Measurements from ENCODE around the gene RGS10.

RGS10 gene

GRCh38 chr10:119501690-119502089 is 40.8 kb downstream of the RGS10 start:
- H4K20me1 ChIP-seq (ENCODE audit: low read depth, low read length), result no peaks in the 10 kb centered on the region
- no peak overlapping the region for H3K27ac ChIP-seq (ENCODE audit: low read depth, low read length)
- no peak overlapping the region for H3K9ac ChIP-seq (ENCODE audit: low read length)
- H3K79me2 ChIP-seq (ENCODE audit: insufficient read depth, low read length), result no peaks in the 10 kb centered on the region
- no peaks in the 10 kb centered on the region for H3K36me3 ChIP-seq (ENCODE audit: low read length)
- no peaks in the 10 kb centered on the region for H3K27me3 ChIP-seq (ENCODE audit: low read length)
- H3K9me3 ChIP-seq (ENCODE audit: insufficient read depth, low read length), result no peaks in the 10 kb centered on the region
- no peak overlapping the region for H3K4me2 ChIP-seq (ENCODE audit: low read depth, low read length, poor library complexity, severe bottlenecking)
- no peak overlapping the region for H2AFZ ChIP-seq (ENCODE audit: low read depth, low read length, severe bottlenecking)
- TF ChIP-seq EZH2phosphoT487 (conservative IDR thresholded peaks at IDR 0.05; ENCODE audit: low read length) (no peak), CTCF (IDR thresholded peaks at IDR 0.05; ENCODE audit: insufficient read depth, low read length, poor library complexity, severe bottlenecking) (no peak)
- H3F3A ChIP-seq (ENCODE audit: insufficient read depth), result no peaks in the 10 kb centered on the region
- no peak overlapping the region for H3K4me3 ChIP-seq (ENCODE audit: insufficient read depth, low read length, poor library complexity, severe bottlenecking)
- H3K9me2 ChIP-seq (replicated peaks; ENCODE audit: insufficient read depth, low read length), result no peaks in the 10 kb centered on the region

- Histone ChIP-seq H3K79me2 (ENCODE audit: insufficient read depth, low read length) (no peaks in the 10 kb centered on the region), H3K9me3 (ENCODE audit: insufficient read depth, low read length) (no peaks in the 10 kb centered on the region), H3F3A (ENCODE audit: insufficient read depth) (no peaks in the 10 kb centered on the region), H3K36me3 (ENCODE audit: low read length) (no peaks in the 10 kb centered on the region), H3K4me3 (ENCODE audit: insufficient read depth, low read length, poor library complexity, severe bottlenecking) (no peak overlapping the region), H3K4me2 (ENCODE audit: low read depth, low read length, poor library complexity, severe bottlenecking) (no peak overlapping the region), H3K9me2 (replicated peaks; ENCODE audit: insufficient read depth, low read length) (no peaks in the 10 kb centered on the region), H3K27ac (ENCODE audit: low read depth, low read length) (no peak overlapping the region), H3K27me3 (ENCODE audit: low read length) (no peaks in the 10 kb centered on the region), H2AFZ (ENCODE audit: low read depth, low read length, severe bottlenecking) (no peak overlapping the region), H4K20me1 (ENCODE audit: low read depth, low read length) (no peaks in the 10 kb centered on the region), H3K9ac (ENCODE audit: low read length) (no peak overlapping the region)
- TF ChIP-seq EZH2phosphoT487 (conservative IDR thresholded peaks at IDR 0.05; ENCODE audit: low read length), result no peak
- TF ChIP-seq CTCF (IDR thresholded peaks at IDR 0.05; ENCODE audit: insufficient read depth, low read length, poor library complexity, severe bottlenecking), result no peak
These were observed 41.7 kb downstream of the RGS10 start for GRCh38 chr10:119500821-119501220.

- Histone ChIP-seq H3F3A (ENCODE audit: insufficient read depth) (no peaks in the 10 kb centered on the region), H3K4me3 (ENCODE audit: insufficient read depth, low read length, poor library complexity, severe bottlenecking) (no peak overlapping the region), H3K79me2 (ENCODE audit: insufficient read depth, low read length) (no peaks in the 10 kb centered on the region), H3K4me2 (ENCODE audit: low read depth, low read length, poor library complexity, severe bottlenecking) (no peak overlapping the region), H4K20me1 (ENCODE audit: low read depth, low read length) (no peaks in the 10 kb centered on the region), H3K9me3 (ENCODE audit: insufficient read depth, low read length) (no peaks in the 10 kb centered on the region), H3K9ac (ENCODE audit: low read length) (no peak overlapping the region), H2AFZ (ENCODE audit: low read depth, low read length, severe bottlenecking) (no peak overlapping the region), H3K36me3 (ENCODE audit: low read length) (no peaks in the 10 kb centered on the region), H3K27ac (ENCODE audit: low read depth, low read length) (no peak overlapping the region), H3K27me3 (ENCODE audit: low read length) (no peaks in the 10 kb centered on the region), H3K9me2 (replicated peaks; ENCODE audit: insufficient read depth, low read length) (no peaks in the 10 kb centered on the region)
- no peak for TF ChIP-seq CTCF (IDR thresholded peaks at IDR 0.05; ENCODE audit: insufficient read depth, low read length, poor library complexity, severe bottlenecking)
- TF ChIP-seq EZH2phosphoT487 (conservative IDR thresholded peaks at IDR 0.05; ENCODE audit: low read length), result no peak
These were observed 42.3 kb downstream of the RGS10 start for GRCh38 chr10:119500123-119500795.
